Gastroesophageal sphincter (tissue), 4 donors: Measurements from ENCODE around the gene KDM4C. TPM values are rescaled to one million over a fixed set of nuclear protein-coding genes. Genes with fewer than 3 reads are reported as not detected.

Source experiments
- ATAC-seq: fragments of 150-250 bp; one replicate; pipeline ENCODE4 v1.9.1; 2016; ENCODE audit warnings: mild to moderate bottlenecking, moderate library complexity
- H3K27ac ChIP-seq, 4 donors: fragments of 200-600 bp; sonication (generic) in 3 of 4; 1 replicate in 3 of 4; 2 replicates in 1 of 4; pipeline ENCODE4 v1.5.1; 2016 to 2019
- H3K27me3 ChIP-seq: fragments of 200-600 bp; sonication (generic); one replicate; pipeline ENCODE4 v1.5.1; 2019
- H3K36me3 ChIP-seq, 2 donors: fragments of 200-600 bp; sonication (generic); one replicate each; pipeline ENCODE4 v1.5.1; 2019; ENCODE audit warnings: control low read depth in 1 of 2
- H3K4me1 ChIP-seq, 3 donors: fragments of 200-600 bp; sonication (generic); 1 replicate in 2 of 3; 2 replicates in 1 of 3; pipeline ENCODE4 v1.5.1; 2016 to 2019; ENCODE audit warnings: control low read depth in 2 of 3
- H3K4me3 ChIP-seq, 2 donors: fragments of 200-600 bp; sonication (generic); one replicate each; pipeline ENCODE4 v1.5.1; 2019; ENCODE audit warnings: mild to moderate bottlenecking in 1 of 2, moderate library complexity in 1 of 2
- H3K9me3 ChIP-seq, 3 donors: fragments of 200-600 bp; sonication (generic); one replicate each; pipeline ENCODE4 v1.5.1; 2017 to 2019; ENCODE audit warnings: control low read depth in 2 of 3
- CTCF ChIP-seq, 4 experiments: fragments of 200-600 bp in 2 of 4; fragments of 450-650 bp in 2 of 4; sonication (generic) in 1 of 4; IDR thresholded peaks; one replicate each; pipeline ENCODE4 v1.5.1; 2017 to 2019; ENCODE audit warnings: antibody characterized with exemption in 4 of 4, mild to moderate bottlenecking in 2 of 4, moderate library complexity in 2 of 4
- EP300 ChIP-seq: sonication (generic); formaldehyde crosslinking; IDR thresholded peaks from one replicate; pipeline ENCODE4 v1.6.1; 2017; ENCODE audit warnings: antibody characterized with exemption, mild to moderate bottlenecking
- POLR2A ChIP-seq, 2 donors: fragments of 450-650 bp; IDR thresholded peaks; one replicate each; pipeline ENCODE4 v1.6.1; 2017; ENCODE audit warnings: antibody characterized with exemption in 2 of 2, mild to moderate bottlenecking in 2 of 2, moderate library complexity in 1 of 2
- POLR2AphosphoS5 ChIP-seq: sonication (generic); formaldehyde crosslinking; IDR thresholded peaks from one replicate; pipeline ENCODE4 v1.6.1; 2017; ENCODE audit warnings: antibody characterized with exemption
- WGBS, 2 donors: methylation state at CpG; one replicate each; pipeline ENCODE4 v1.1.5; 2018; ENCODE audit warnings: low coverage in 1 of 2; 5-methylcytosine and 5-hydroxymethylcytosine counted together
- total RNA-seq, 4 donors: library from RNA; depleted of rRNA; stranded (reverse); fragments of >200 nt; gene quantifications; one replicate each; pipeline ENCODE4 v1.1.0, GENCODE V29; 2016

KDM4C gene
- total RNA-seq, 4 donors from 2014 or later: 17.7 to 65.2 (median 29.5) TPM

GRCh38 chr9:7086389-7086788 is 328.6 kb downstream of the KDM4C start:
- Histone ChIP-seq H3K4me1 (peaks cover 0 to 9% (median 0%) of the 10 kb centered on the region in 3 donors), H3K27ac (no peak overlapping the region), H3K36me3 (peaks cover 0 to 25% of the 10 kb centered on the region in 2 donors), H3K4me3 (no peak overlapping the region), H3K27me3 (no peaks in the 10 kb centered on the region), H3K9me3 (no peaks in the 10 kb centered on the region)
- no peak for TF ChIP-seq POLR2A (IDR thresholded peaks at IDR 0.05)
- TF ChIP-seq POLR2AphosphoS5: no peak
- TF ChIP-seq CTCF (IDR thresholded peaks at IDR 0.05): no peak
- no peak for TF ChIP-seq EP300
- ATAC-seq: no peak
- WGBS, 2 donors: 90 to 93% methylated on average over 2 to 3 of the region's 3 CpGs

GRCh38 chr9:7088611-7089010 is 330.8 kb downstream of the KDM4C start:
- WGBS, 2 donors: 44 to 78% methylated on average over 3 of the region's 3 CpGs
- H3K4me3 ChIP-seq: no peak overlapping the region
- no peaks in the 10 kb centered on the region for H3K27me3 ChIP-seq
- no peaks in the 10 kb centered on the region for H3K9me3 ChIP-seq
- peaks cover 0 to 14% of the 10 kb centered on the region in 2 donors for H3K36me3 ChIP-seq
- peaks cover 0 to 9% (median 0%) of the 10 kb centered on the region in 3 donors for H3K4me1 ChIP-seq
- no peak for TF ChIP-seq POLR2AphosphoS5
- TF ChIP-seq EP300: no peak
- no peak for TF ChIP-seq POLR2A (IDR thresholded peaks at IDR 0.05)
- no peak for TF ChIP-seq CTCF (IDR thresholded peaks at IDR 0.05)
- no peak overlapping the region for H3K27ac ChIP-seq
- ATAC-seq: no peak

- no peaks in the 10 kb centered on the region for H3K9me3 ChIP-seq
- WGBS, 2 donors: 54 to 68% methylated on average over 3 to 4 of the region's 5 CpGs
- TF ChIP-seq EP300 (no peak), POLR2A (IDR thresholded peaks at IDR 0.05) (no peak), CTCF (IDR thresholded peaks at IDR 0.05) (no peak), POLR2AphosphoS5 (no peak)
- peaks cover 0 to 22% of the 10 kb centered on the region in 2 donors for H3K36me3 ChIP-seq
- no peaks in the 10 kb centered on the region for H3K27me3 ChIP-seq
- no peak overlapping the region for H3K4me3 ChIP-seq
- ATAC-seq: no peak
- peaks cover 0 to 9% (median 0%) of the 10 kb centered on the region in 3 donors for H3K4me1 ChIP-seq
- H3K27ac ChIP-seq: no peak overlapping the region
Measured at GRCh38 chr9:7089406-7090193, 331.8 kb downstream of the KDM4C start.

GRCh38 chr9:7093040-7093439 is 335.3 kb downstream of the KDM4C start:
- H3K27ac ChIP-seq: no peak overlapping the region
- peaks cover 0 to 24% (median 2%) of the 10 kb centered on the region in 3 donors for H3K4me1 ChIP-seq
- ATAC-seq: no peak
- H3K9me3 ChIP-seq: no peaks in the 10 kb centered on the region
- peaks cover 0 to 12% of the 10 kb centered on the region in 2 donors for H3K36me3 ChIP-seq
- 88 to 89% methylated on average over 4 of the region's 4 CpGs for WGBS, 2 donors
- H3K4me3 ChIP-seq: no peak overlapping the region
- TF ChIP-seq CTCF (IDR thresholded peaks at IDR 0.05): no peak
- TF ChIP-seq POLR2A (IDR thresholded peaks at IDR 0.05): no peak
- TF ChIP-seq POLR2AphosphoS5: no peak
- no peak for TF ChIP-seq EP300
- H3K27me3 ChIP-seq: no peaks in the 10 kb centered on the region

- H3K4me3 ChIP-seq: no peak overlapping the region
- peaks cover 0 to 12% of the 10 kb centered on the region in 2 donors for H3K36me3 ChIP-seq
- ATAC-seq: no peak
- 83 to 90% methylated on average over 2 of the region's 2 CpGs for WGBS, 2 donors
- TF ChIP-seq POLR2A (IDR thresholded peaks at IDR 0.05) (no peak), EP300 (no peak), CTCF (IDR thresholded peaks at IDR 0.05) (no peak), POLR2AphosphoS5 (no peak)
- H3K27ac ChIP-seq: no peak overlapping the region
- H3K4me1 ChIP-seq: peaks cover 0 to 34% (median 3%) of the 10 kb centered on the region in 3 donors
- no peaks in the 10 kb centered on the region for H3K9me3 ChIP-seq
- H3K27me3 ChIP-seq: no peaks in the 10 kb centered on the region
Measured at GRCh38 chr9:7094052-7094451, 336.3 kb downstream of the KDM4C start.
